AG04449 (cell line): ENCODE results near the gene BNC1.
"Not testable (repeated sequence)": the region's sequence is repeated elsewhere in the genome, so short reads cannot be mapped to it uniquely, and the experiment has no call there.

Experiments
- CTCF ChIA-PET: fragments of 350-600 bp; formaldehyde crosslinking; extraction: SDS; loops from one replicate; lab custom pipeline; 2021; ENCODE audit warnings: antibody characterized with exemption; lab: Yijun Ruan, JAX
- POLR2A ChIA-PET: fragments of 400-600, 350-600 bp; formaldehyde crosslinking; extraction: SDS; loops from one replicate; lab custom pipeline; 2020; ENCODE audit warnings: antibody characterized with exemption, inconsistent platforms; lab: Yijun Ruan, JAX
- DNase-seq: peaks from one replicate; pipeline ENCODE4 v3.0.0-alpha.2; 2010; ENCODE audit warnings: low read depth, low spot score
- H3K4me3 ChIP-seq: 2 replicates; pipeline ENCODE4 v1.5.1; 2011; ENCODE audit warnings: low read depth, mild to moderate bottlenecking, control low read depth, low read length
- CTCF ChIP-seq: IDR thresholded peaks from one replicate; pipeline ENCODE4 v1.5.1; 2011; ENCODE audit warnings: mild to moderate bottlenecking, moderate library complexity, low read length, control low read depth, inconsistent platforms; ENCODE audit not compliant: insufficient read depth; ENCODE audit errors: missing control alignments

The BNC1 gene

GRCh38 chr15:83275412-83275811 lies 9.1 kb downstream of the BNC1 start:
- DNase-seq = no peak
- CTCF ChIA-PET = interaction anchor here (1.0 kb wide), 1 partner anchor 162 kb away, joined by 3 read pairs; no protein-coding TSS in a partner anchor

DNA sequence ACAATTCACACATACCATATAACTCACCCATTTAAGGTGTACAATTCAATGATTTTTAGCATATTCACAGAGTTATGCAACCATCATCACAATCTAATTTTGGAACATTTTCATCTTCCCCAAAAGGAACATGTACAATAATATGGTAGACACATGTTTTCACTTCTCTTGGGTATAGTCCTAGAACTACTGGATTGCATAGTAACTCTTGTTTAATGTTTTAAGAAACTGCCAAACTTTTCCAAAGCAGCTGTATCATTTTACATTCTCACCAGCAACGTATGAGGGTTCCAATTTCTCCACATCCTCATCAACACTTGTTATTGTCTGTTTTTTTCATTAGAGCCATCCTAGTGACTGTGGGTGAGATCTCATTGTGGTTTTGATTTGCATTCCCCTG lies 14.3 kb downstream of the BNC1 start:
- no peak for DNase-seq
- ChIA-PET CTCF (no interaction called here), POLR2A (no interaction called here)
- TF ChIP-seq CTCF = no peak
- no peak overlapping the region for H3K4me3 ChIP-seq

More at GRCh38 chr15:83275412-83275811, 9.1 kb downstream of the BNC1 start:
- no peak overlapping the region for H3K4me3 ChIP-seq
- TF ChIP-seq CTCF = no peak
- POLR2A ChIA-PET = no interaction called here

GRCh38 chr15:83268147-83268546 lies 16.3 kb downstream of the BNC1 start:
- no peak overlapping the region for H3K4me3 ChIP-seq
- ChIA-PET POLR2A (no interaction called here), CTCF (interaction anchor here (1.4 to 1.6 kb wide), 3 partner anchors 20 to 170 kb away, joined by 5 to 7 read pairs (median 5); no protein-coding TSS in a partner anchor)
- DNase-seq = no peak
- TF ChIP-seq CTCF = no peak

- TF ChIP-seq CTCF = no peak
- ChIA-PET POLR2A (no interaction called here), CTCF (interaction anchor here (1.5 to 2.2 kb wide), 2 partner anchors 15 to 175 kb away, joined by 3 to 13 read pairs; no protein-coding TSS in a partner anchor)
- no peak overlapping the region for H3K4me3 ChIP-seq
- no peak for DNase-seq
Observed at GRCh38 chr15:83262594-83263315, 21.7 kb downstream of the BNC1 start.

- DNase-seq, POLR2A ChIA-PET, H3K4me3 ChIP-seq: not testable (repeated sequence)
- CTCF ChIA-PET = interaction anchor here (1.4 to 2.3 kb wide), 2 partner anchors 13 to 118 kb away, joined by 3 to 12 read pairs; no protein-coding TSS in a partner anchor
Observed at GRCh38 chr15:83262181-83262580, 22.3 kb downstream of the BNC1 start.

DNA sequence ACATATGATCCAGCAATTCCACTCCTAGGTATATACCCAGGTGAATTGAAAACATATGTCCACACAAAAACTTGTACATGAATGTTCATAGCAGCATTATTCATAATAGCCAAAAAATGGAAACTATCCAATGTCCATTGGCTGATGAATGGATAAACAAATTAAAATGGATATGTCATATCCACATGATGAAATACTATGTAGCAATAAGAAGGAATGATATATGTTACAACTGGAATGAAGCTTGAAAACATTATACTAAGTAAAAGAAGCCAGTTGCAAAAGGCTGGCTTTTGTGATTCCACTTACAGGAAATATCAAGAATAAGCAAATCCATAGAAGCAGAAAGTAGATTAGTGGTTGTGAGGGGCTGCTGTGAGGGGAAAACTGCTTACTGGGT lies 33.7 kb downstream of the BNC1 start:
- CTCF ChIA-PET = interaction anchor here (0.9 to 13.9 kb wide), 4 partner anchors 130 to 310 kb away, joined by 3 to 370 read pairs (median 152); partner anchors contain the start of gene SH3GL3
- no peak overlapping the region for H3K4me3 ChIP-seq
- TF ChIP-seq CTCF = no peak
- no peak for DNase-seq
- POLR2A ChIA-PET = no interaction called here
